ENCODE results near the gene TAP1. TPM values are rescaled to one million over a fixed set of nuclear protein-coding genes. Genes with fewer than 3 reads are reported as not detected.
A peak's percentile ranks its signal among the peaks of the same experiment; 100 is the strongest.
"Not testable (repeated sequence)": the region's sequence is repeated elsewhere in the genome, so short reads cannot be mapped to it uniquely, and the experiment has no call there.

The TAP1 gene
- total and polyA plus RNA-seq, 2 donors (not counting 1 experiment from before 2014, with no cell fraction given) = 126 to 184 TPM

DNA sequence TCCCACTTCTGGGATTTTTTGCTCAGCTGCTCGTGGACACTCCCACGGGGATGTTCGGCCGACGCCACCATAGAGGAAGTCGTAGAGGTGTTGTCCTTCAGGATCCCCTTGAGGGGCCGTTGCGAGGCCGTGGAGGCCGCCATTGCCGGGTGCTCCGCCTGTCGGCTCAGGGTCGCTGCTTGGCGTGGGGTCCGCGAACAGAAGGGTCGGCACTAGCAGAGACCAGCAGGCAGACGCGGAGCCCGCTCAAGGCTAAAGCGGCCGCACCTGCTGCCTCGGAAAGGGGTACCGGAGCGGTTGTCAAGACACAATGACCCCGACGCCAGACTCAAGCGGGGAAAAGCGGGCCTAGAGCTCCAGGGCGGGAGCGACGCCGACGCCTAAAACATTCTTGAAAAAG, 26.2 kb upstream of the TAP1 start:
- 72% methylated on average over 33 of the region's 35 CpGs for WGBS (ENCODE audit: insufficient coverage)
- ATAC-seq (ENCODE audit: low read depth) = no peak
- POLR2A ChIA-PET = interaction anchor here (1.0 to 1.3 kb wide), 2 partner anchors 11 to 92 kb away, joined by 3 to 4 read pairs; no protein-coding TSS in a partner anchor
- Histone ChIP-seq H3K27me3 (replicated peaks in 1 of 4; ENCODE audit: control extremely low read depth in 1 of 4, control insufficient read depth in 3 of 4, insufficient read depth in 4 of 4, low read length in 3 of 4) (peaks cover 0 to 6% (median 0%) of the 10 kb centered on the region in 4 experiments), H3K9me3 (ENCODE audit: control extremely low read depth in 1 of 3, control insufficient read depth in 2 of 3, insufficient read depth in 1 of 3, low read length in 2 of 3) (peaks cover 0 to 5% (median 0%) of the 10 kb centered on the region in 3 donors), H3K36me3 (replicated peaks in 1 of 2; ENCODE audit: control extremely low read depth in 1 of 2, control insufficient read depth in 1 of 2, extremely low read depth in 1 of 2, insufficient read depth in 2 of 2, low read length in 1 of 2) (no peaks in the 10 kb centered on the region), H3K4me3 (ENCODE audit: control extremely low read depth in 1 of 5, extremely low read depth in 1 of 5, insufficient read depth in 1 of 5, low read depth in 2 of 5, low read length in 4 of 5) (peak overlapping the region in 3 of 5 experiments; percentile 13 to 41 (median 25)), H3K4me2 (replicated peaks; ENCODE audit: low read depth, low read length, poor library complexity, severe bottlenecking) (peak overlapping the region; percentile 44), H2AFZ (ENCODE audit: insufficient read depth, low read depth, low read length, poor library complexity, severe bottlenecking) (peak overlapping the region; percentile 34), H3K27ac (ENCODE audit: low read length in 2 of 2) (no peak overlapping the region), H3K4me1 (ENCODE audit: control insufficient read depth in 2 of 2, insufficient read depth in 2 of 2, low read length in 2 of 2) (peaks cover 10 to 12% of the 10 kb centered on the region in 2 donors), H3K9ac (ENCODE audit: low read length) (no peak overlapping the region), H3K79me2 (ENCODE audit: control insufficient read depth, insufficient read depth, low read length) (no peaks in the 10 kb centered on the region), H4K20me1 (ENCODE audit: control insufficient read depth, insufficient read depth, low read length, poor library complexity, severe bottlenecking) (no peaks in the 10 kb centered on the region)
- CTCF ChIA-PET = interaction anchor here (1.3 to 14.6 kb wide), 6 partner anchors 11 to 270 kb away, joined by 3 to 305 read pairs (median 6); partner anchors contain the start of gene HLA-DMB
- no peak overlapping the region for H3K27ac Mint-ChIP-seq
- H3K4me3 Mint-ChIP-seq = peak overlapping the region; percentile 79
- TF ChIP-seq EZH2 (IDR thresholded peaks at IDR 0.05; ENCODE audit: borderline replicate concordance, insufficient read depth, low read depth, low read length, poor library complexity, severe bottlenecking) = no peak
- TF ChIP-seq, protein P1, sequence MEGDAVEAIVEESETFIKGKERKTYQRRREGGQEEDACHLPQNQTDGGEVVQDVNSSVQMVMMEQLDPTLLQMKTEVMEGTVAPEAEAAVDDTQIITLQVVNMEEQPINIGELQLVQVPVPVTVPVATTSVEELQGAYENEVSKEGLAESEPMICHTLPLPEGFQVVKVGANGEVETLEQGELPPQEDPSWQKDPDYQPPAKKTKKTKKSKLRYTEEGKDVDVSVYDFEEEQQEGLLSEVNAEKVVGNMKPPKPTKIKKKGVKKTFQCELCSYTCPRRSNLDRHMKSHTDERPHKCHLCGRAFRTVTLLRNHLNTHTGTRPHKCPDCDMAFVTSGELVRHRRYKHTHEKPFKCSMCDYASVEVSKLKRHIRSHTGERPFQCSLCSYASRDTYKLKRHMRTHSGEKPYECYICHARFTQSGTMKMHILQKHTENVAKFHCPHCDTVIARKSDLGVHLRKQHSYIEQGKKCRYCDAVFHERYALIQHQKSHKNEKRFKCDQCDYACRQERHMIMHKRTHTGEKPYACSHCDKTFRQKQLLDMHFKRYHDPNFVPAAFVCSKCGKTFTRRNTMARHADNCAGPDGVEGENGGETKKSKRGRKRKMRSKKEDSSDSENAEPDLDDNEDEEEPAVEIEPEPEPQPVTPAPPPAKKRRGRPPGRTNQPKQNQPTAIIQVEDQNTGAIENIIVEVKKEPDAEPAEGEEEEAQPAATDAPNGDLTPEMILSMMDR (IDR thresholded peaks at IDR 0.05) = no peak
- peaks cover 19% of the 10 kb centered on the region for H3K4me1 Mint-ChIP-seq
- intact Hi-C loops (cut with micrococcal nuclease) = no loop called here
- H3K27me3 Mint-ChIP-seq = peaks cover 3% of the 10 kb centered on the region
- DNase-seq = no peak
- no peaks in the 10 kb centered on the region for H3K9me3 Mint-ChIP-seq (ENCODE audit: insufficient read depth)

DNA sequence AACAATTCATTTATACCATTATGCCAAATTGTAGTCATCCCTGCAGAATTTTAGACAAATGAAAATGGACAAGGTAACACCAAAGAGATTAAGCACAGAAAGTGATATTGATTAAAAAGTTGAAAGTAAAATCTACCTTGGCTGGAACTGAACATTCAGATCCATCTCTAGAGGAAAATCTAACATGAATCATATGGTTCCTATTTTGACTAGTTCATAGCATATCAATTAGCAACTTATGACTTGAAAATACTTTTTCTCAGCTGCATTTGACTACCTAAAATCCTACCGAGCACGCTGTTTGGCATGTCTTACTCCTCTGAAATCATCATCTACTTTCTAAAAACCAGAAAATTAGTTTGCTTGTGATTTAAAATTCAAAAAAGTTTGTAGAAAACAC, 23.1 kb upstream of the TAP1 start:
- Histone ChIP-seq H3K27ac (ENCODE audit: low read length in 2 of 2) (no peak overlapping the region), H3K9me3 (ENCODE audit: control extremely low read depth in 1 of 3, control insufficient read depth in 2 of 3, insufficient read depth in 1 of 3, low read length in 2 of 3) (peaks cover 0 to 9% (median 0%) of the 10 kb centered on the region in 3 donors), H3K79me2 (ENCODE audit: control insufficient read depth, insufficient read depth, low read length) (no peaks in the 10 kb centered on the region), H3K4me3 (ENCODE audit: control extremely low read depth in 1 of 5, extremely low read depth in 1 of 5, insufficient read depth in 1 of 5, low read depth in 2 of 5, low read length in 4 of 5) (no peak overlapping the region), H3K4me1 (ENCODE audit: control insufficient read depth in 2 of 2, insufficient read depth in 2 of 2, low read length in 2 of 2) (peaks cover 9 to 12% of the 10 kb centered on the region in 2 donors), H3K36me3 (replicated peaks in 1 of 2; ENCODE audit: control extremely low read depth in 1 of 2, control insufficient read depth in 1 of 2, extremely low read depth in 1 of 2, insufficient read depth in 2 of 2, low read length in 1 of 2) (no peaks in the 10 kb centered on the region), H4K20me1 (ENCODE audit: control insufficient read depth, insufficient read depth, low read length, poor library complexity, severe bottlenecking) (no peaks in the 10 kb centered on the region), H3K9ac (ENCODE audit: low read length) (no peak overlapping the region), H3K4me2 (replicated peaks; ENCODE audit: low read depth, low read length, poor library complexity, severe bottlenecking) (no peak overlapping the region), H2AFZ (ENCODE audit: insufficient read depth, low read depth, low read length, poor library complexity, severe bottlenecking) (no peak overlapping the region), H3K27me3 (replicated peaks in 1 of 4; ENCODE audit: control extremely low read depth in 1 of 4, control insufficient read depth in 3 of 4, insufficient read depth in 4 of 4, low read length in 3 of 4) (peaks cover 0 to 6% (median 0%) of the 10 kb centered on the region in 4 experiments)
- intact Hi-C loops (cut with micrococcal nuclease) = no loop called here
- WGBS (ENCODE audit: insufficient coverage) = no CpG with 5 or more reads among the region's 2 CpGs
- no peaks in the 10 kb centered on the region for H3K9me3 Mint-ChIP-seq (ENCODE audit: insufficient read depth)
- ATAC-seq (ENCODE audit: low read depth) (no peak), DNase-seq (no peak)
- H3K4me1 Mint-ChIP-seq = peaks cover 18% of the 10 kb centered on the region
- H3K27me3 Mint-ChIP-seq = peaks cover 3% of the 10 kb centered on the region
- H3K4me3 Mint-ChIP-seq = no peak overlapping the region
- CTCF ChIA-PET = interaction anchor here (0.8 to 14.6 kb wide), 6 partner anchors 8 to 185 kb away, joined by 3 to 305 read pairs (median 3); no protein-coding TSS in a partner anchor
- TF ChIP-seq EZH2 (IDR thresholded peaks at IDR 0.05; ENCODE audit: borderline replicate concordance, insufficient read depth, low read depth, low read length, poor library complexity, severe bottlenecking) = no peak
- TF ChIP-seq, protein P1 (IDR thresholded peaks at IDR 0.05) = no peak
- POLR2A ChIA-PET = no interaction called here
- no peak overlapping the region for H3K27ac Mint-ChIP-seq

GRCh38 chr6:32873947-32874346, 20.4 kb upstream of the TAP1 start:
- H3K9ac ChIP-seq (ENCODE audit: low read length); intact Hi-C loops (cut with micrococcal nuclease); H3K4me1 ChIP-seq (ENCODE audit: control insufficient read depth in 2 of 2, insufficient read depth in 2 of 2, low read length in 2 of 2); H2AFZ ChIP-seq (ENCODE audit: insufficient read depth, low read depth, low read length, poor library complexity, severe bottlenecking); H3K27me3 ChIP-seq (replicated peaks in 1 of 4; ENCODE audit: control extremely low read depth in 1 of 4, control insufficient read depth in 3 of 4, insufficient read depth in 4 of 4, low read length in 3 of 4); H3K4me2 ChIP-seq (replicated peaks; ENCODE audit: low read depth, low read length, poor library complexity, severe bottlenecking); H3K36me3 ChIP-seq (replicated peaks in 1 of 2; ENCODE audit: control extremely low read depth in 1 of 2, control insufficient read depth in 1 of 2, extremely low read depth in 1 of 2, insufficient read depth in 2 of 2, low read length in 1 of 2); H3K79me2 ChIP-seq (ENCODE audit: control insufficient read depth, insufficient read depth, low read length); H3K9me3 ChIP-seq (ENCODE audit: control extremely low read depth in 1 of 3, control insufficient read depth in 2 of 3, insufficient read depth in 1 of 3, low read length in 2 of 3); H3K4me3 ChIP-seq (ENCODE audit: control extremely low read depth in 1 of 5, extremely low read depth in 1 of 5, insufficient read depth in 1 of 5, low read depth in 2 of 5, low read length in 4 of 5); H3K4me3 Mint-ChIP-seq; H3K4me1 Mint-ChIP-seq; H3K27ac ChIP-seq (ENCODE audit: low read length in 2 of 2); DNase-seq; H3K27ac Mint-ChIP-seq; H3K27me3 Mint-ChIP-seq; H3K9me3 Mint-ChIP-seq (ENCODE audit: insufficient read depth); ATAC-seq (ENCODE audit: low read depth); H4K20me1 ChIP-seq (ENCODE audit: control insufficient read depth, insufficient read depth, low read length, poor library complexity, severe bottlenecking): not testable (repeated sequence)
- CTCF ChIA-PET = interaction anchor here (0.7 to 9.6 kb wide), 4 partner anchors 36 to 460 kb away, joined by 3 to 103 read pairs (median 5); partner anchors contain the start of gene TAP2
- POLR2A ChIA-PET = interaction anchor here (1.5 kb wide), 1 partner anchor 36 kb away, joined by 4 read pairs; the partner anchor contains the start of gene TAP2
- WGBS (ENCODE audit: insufficient coverage) = no CpG with 5 or more reads among the region's 1 CpG
